Measurements from ENCODE around the gene EDEM3.
"Not testable (repeated sequence)": the region's sequence is repeated elsewhere in the genome, so short reads cannot be mapped to it uniquely, and the experiment has no call there.

Gene EDEM3

GRCh38 chr1:184754476-184755225, at the start of gene EDEM3:
EDEM3 (minus strand) TSS chr1:184754858; CDS start chr1:184754646, 212 bp downstream.
- peak; percentile 95 to 97 for DNase-seq (ENCODE audit: low read depth in 2 of 2, low spot score in 1 of 2)

- no peak for DNase-seq (ENCODE audit: low read depth in 2 of 2, low spot score in 1 of 2)
These were observed 49.6 kb upstream of the EDEM3 start for GRCh38 chr1:184804220-184804619.

- no peak for DNase-seq (ENCODE audit: low read depth in 2 of 2, low spot score in 1 of 2)
These were observed 48.5 kb upstream of the EDEM3 start for GRCh38 chr1:184803180-184803492.

GRCh38 chr1:184802354-184803179, 47.9 kb upstream of the EDEM3 start:
- DNase-seq (ENCODE audit: low read depth in 2 of 2, low spot score in 1 of 2): no peak

GRCh38 chr1:184801503-184801902, 46.8 kb upstream of the EDEM3 start:
- DNase-seq (ENCODE audit: low read depth in 2 of 2, low spot score in 1 of 2): no peak

GRCh38 chr1:184800876-184801275, 46.2 kb upstream of the EDEM3 start:
- no peak for DNase-seq (ENCODE audit: low read depth in 2 of 2, low spot score in 1 of 2)

- no peak for DNase-seq (ENCODE audit: low read depth in 2 of 2, low spot score in 1 of 2)
These were observed 39.3 kb upstream of the EDEM3 start for GRCh38 chr1:184793967-184794366.

- no peak for DNase-seq (ENCODE audit: low read depth in 2 of 2, low spot score in 1 of 2)
These were observed 37.9 kb upstream of the EDEM3 start for GRCh38 chr1:184792450-184792969.

- no peak for DNase-seq (ENCODE audit: low read depth in 2 of 2, low spot score in 1 of 2)
These were observed 36.9 kb upstream of the EDEM3 start for GRCh38 chr1:184791550-184791900.

- no peak for DNase-seq (ENCODE audit: low read depth in 2 of 2, low spot score in 1 of 2)
These were observed 36.2 kb upstream of the EDEM3 start for GRCh38 chr1:184790642-184791549.

- DNase-seq (ENCODE audit: low read depth in 2 of 2, low spot score in 1 of 2): no peak
These were observed 35.2 kb upstream of the EDEM3 start for GRCh38 chr1:184789884-184790283.

- no peak for DNase-seq (ENCODE audit: low read depth in 2 of 2, low spot score in 1 of 2)
These were observed 34.3 kb upstream of the EDEM3 start for GRCh38 chr1:184788970-184789369.

- DNase-seq (ENCODE audit: low read depth in 2 of 2, low spot score in 1 of 2): no peak
These were observed 30.9 kb upstream of the EDEM3 start for GRCh38 chr1:184785529-184785928.

- not testable (repeated sequence) for DNase-seq (ENCODE audit: low read depth in 2 of 2, low spot score in 1 of 2)
These were observed 29.1 kb upstream of the EDEM3 start for GRCh38 chr1:184783723-184784122.

GRCh38 chr1:184781941-184782340, 27.3 kb upstream of the EDEM3 start:
- no peak for DNase-seq (ENCODE audit: low read depth in 2 of 2, low spot score in 1 of 2)

- no peak for DNase-seq (ENCODE audit: low read depth in 2 of 2, low spot score in 1 of 2)
These were observed 21.2 kb upstream of the EDEM3 start for GRCh38 chr1:184775885-184776284.

GRCh38 chr1:184775329-184775728, 20.7 kb upstream of the EDEM3 start:
- no peak for DNase-seq (ENCODE audit: low read depth in 2 of 2, low spot score in 1 of 2)

- DNase-seq (ENCODE audit: low read depth in 2 of 2, low spot score in 1 of 2): no peak
These were observed 19.2 kb upstream of the EDEM3 start for GRCh38 chr1:184773762-184774320.

GRCh38 chr1:184771190-184771691, 16.6 kb upstream of the EDEM3 start:
- DNase-seq (ENCODE audit: low read depth in 2 of 2, low spot score in 1 of 2): no peak

GRCh38 chr1:184770181-184770979, 15.7 kb upstream of the EDEM3 start:
- DNase-seq (ENCODE audit: low read depth in 2 of 2, low spot score in 1 of 2): no peak

All from stimulated activated CD8-positive, alpha-beta memory T cell treated with anti-CD3 and anti-CD28 coated beads, Interleukin-4, amount 100 ng/mL, for 4 hours (primary cell).